Measurements from ENCODE around the gene GAS2.

The GAS2 gene

GRCh38 chr11:22659783-22660182, 6.6 kb upstream of the GAS2 start:
- H3K27ac Mint-ChIP-seq, result no peak overlapping the region
- H3K9me3 Mint-ChIP-seq, result no peaks in the 10 kb centered on the region
- H3K27me3 Mint-ChIP-seq, result peaks cover 8% of the 10 kb centered on the region
- no peaks in the 10 kb centered on the region for H3K36me3 Mint-ChIP-seq (ENCODE audit: low read depth)
- H3K4me3 Mint-ChIP-seq, result no peak overlapping the region
- peaks cover 25% of the 10 kb centered on the region for H3K4me1 Mint-ChIP-seq (ENCODE audit: low read depth)
- DNase-seq, result no peak

- peak; percentile 49 for DNase-seq
- peak overlapping the region; percentile 61 for H3K4me3 Mint-ChIP-seq
- H3K9me3 Mint-ChIP-seq, result no peaks in the 10 kb centered on the region
- H3K36me3 Mint-ChIP-seq (ENCODE audit: low read depth), result no peaks in the 10 kb centered on the region
- peaks cover 17% of the 10 kb centered on the region for H3K4me1 Mint-ChIP-seq (ENCODE audit: low read depth)
- peaks cover 54% of the 10 kb centered on the region for H3K27me3 Mint-ChIP-seq
- H3K27ac Mint-ChIP-seq, result no peak overlapping the region
Measured at GRCh38 chr11:22666688-22667439, 453 bp downstream of the GAS2 start.

- H3K36me3 Mint-ChIP-seq (ENCODE audit: low read depth), result no peaks in the 10 kb centered on the region
- peaks cover 17% of the 10 kb centered on the region for H3K4me1 Mint-ChIP-seq (ENCODE audit: low read depth)
- DNase-seq, result no peak
- no peak overlapping the region for H3K27ac Mint-ChIP-seq
- H3K9me3 Mint-ChIP-seq, result no peaks in the 10 kb centered on the region
- H3K27me3 Mint-ChIP-seq, result peaks cover 51% of the 10 kb centered on the region
- no peak overlapping the region for H3K4me3 Mint-ChIP-seq
Measured at GRCh38 chr11:22668005-22668796, 1.8 kb downstream of the GAS2 start.

- Mint-ChIP-seq H3K4me1 (ENCODE audit: low read depth) (peaks cover 17% of the 10 kb centered on the region), H3K9me3 (no peaks in the 10 kb centered on the region), H3K27me3 (peaks cover 51% of the 10 kb centered on the region), H3K36me3 (ENCODE audit: low read depth) (no peaks in the 10 kb centered on the region), H3K27ac (no peak overlapping the region), H3K4me3 (no peak overlapping the region)
- DNase-seq, result no peak
Measured at GRCh38 chr11:22669368-22669767, 3.0 kb downstream of the GAS2 start.

GRCh38 chr11:22670830-22671229, 4.4 kb downstream of the GAS2 start:
- Mint-ChIP-seq H3K4me3 (no peak overlapping the region), H3K9me3 (no peaks in the 10 kb centered on the region), H3K36me3 (ENCODE audit: low read depth) (no peaks in the 10 kb centered on the region), H3K27ac (no peak overlapping the region), H3K27me3 (peaks cover 42% of the 10 kb centered on the region), H3K4me1 (ENCODE audit: low read depth) (peaks cover 17% of the 10 kb centered on the region)
- no peak for DNase-seq

GRCh38 chr11:22671751-22672150, 5.3 kb downstream of the GAS2 start:
- Mint-ChIP-seq H3K27ac (no peak overlapping the region), H3K4me3 (no peak overlapping the region), H3K4me1 (ENCODE audit: low read depth) (peaks cover 11% of the 10 kb centered on the region), H3K9me3 (no peaks in the 10 kb centered on the region), H3K36me3 (ENCODE audit: low read depth) (no peaks in the 10 kb centered on the region), H3K27me3 (peaks cover 34% of the 10 kb centered on the region)
- no peak for DNase-seq

- Mint-ChIP-seq H3K4me3 (no peak overlapping the region), H3K4me1 (ENCODE audit: low read depth) (no peaks in the 10 kb centered on the region), H3K9me3 (no peaks in the 10 kb centered on the region), H3K36me3 (ENCODE audit: low read depth) (no peaks in the 10 kb centered on the region), H3K27me3 (peaks cover 13% of the 10 kb centered on the region), H3K27ac (no peak overlapping the region)
- no peak for DNase-seq
Measured at GRCh38 chr11:22674470-22675439, 8.3 kb downstream of the GAS2 start.

GRCh38 chr11:22677153-22677903, 10.9 kb downstream of the GAS2 start:
- Mint-ChIP-seq H3K9me3 (no peaks in the 10 kb centered on the region), H3K36me3 (ENCODE audit: low read depth) (no peaks in the 10 kb centered on the region), H3K27me3 (peaks cover 7% of the 10 kb centered on the region), H3K4me1 (ENCODE audit: low read depth) (no peaks in the 10 kb centered on the region), H3K4me3 (no peak overlapping the region), H3K27ac (no peak overlapping the region)
- no peak for DNase-seq

- DNase-seq, result no peak
- Mint-ChIP-seq H3K27me3 (peaks cover 4% of the 10 kb centered on the region), H3K9me3 (no peaks in the 10 kb centered on the region), H3K27ac (no peak overlapping the region), H3K4me3 (no peak overlapping the region), H3K36me3 (ENCODE audit: low read depth) (no peaks in the 10 kb centered on the region), H3K4me1 (ENCODE audit: low read depth) (no peaks in the 10 kb centered on the region)
Measured at GRCh38 chr11:22680628-22681027, 14.2 kb downstream of the GAS2 start.

- peaks cover 4% of the 10 kb centered on the region for H3K27me3 Mint-ChIP-seq
- no peak overlapping the region for H3K27ac Mint-ChIP-seq
- no peak overlapping the region for H3K4me3 Mint-ChIP-seq
Measured at GRCh38 chr11:22681281-22681812, 14.9 kb downstream of the GAS2 start.

GRCh38 chr11:22684082-22684481, 17.7 kb downstream of the GAS2 start:
- no peak overlapping the region for H3K4me3 Mint-ChIP-seq
- H3K4me1 Mint-ChIP-seq (ENCODE audit: low read depth), result no peaks in the 10 kb centered on the region
- H3K36me3 Mint-ChIP-seq (ENCODE audit: low read depth), result no peaks in the 10 kb centered on the region
- no peaks in the 10 kb centered on the region for H3K9me3 Mint-ChIP-seq
- no peak for DNase-seq
- no peak overlapping the region for H3K27ac Mint-ChIP-seq
- H3K27me3 Mint-ChIP-seq, result no peaks in the 10 kb centered on the region

More at GRCh38 chr11:22681281-22681812, 14.9 kb downstream of the GAS2 start:
- no peak for DNase-seq
- no peaks in the 10 kb centered on the region for H3K9me3 Mint-ChIP-seq
- H3K36me3 Mint-ChIP-seq (ENCODE audit: low read depth), result no peaks in the 10 kb centered on the region
- H3K4me1 Mint-ChIP-seq (ENCODE audit: low read depth), result no peaks in the 10 kb centered on the region

- no peaks in the 10 kb centered on the region for H3K9me3 Mint-ChIP-seq
- H3K27me3 Mint-ChIP-seq, result no peaks in the 10 kb centered on the region
- no peaks in the 10 kb centered on the region for H3K36me3 Mint-ChIP-seq (ENCODE audit: low read depth)
- no peak overlapping the region for H3K27ac Mint-ChIP-seq
- no peak overlapping the region for H3K4me3 Mint-ChIP-seq
- DNase-seq, result no peak
- H3K4me1 Mint-ChIP-seq (ENCODE audit: low read depth), result no peaks in the 10 kb centered on the region
Measured at GRCh38 chr11:22685111-22685510, 18.7 kb downstream of the GAS2 start.

GRCh38 chr11:22688914-22689313, 22.5 kb downstream of the GAS2 start:
- DNase-seq, result no peak
- H3K36me3 Mint-ChIP-seq (ENCODE audit: low read depth), result no peaks in the 10 kb centered on the region
- H3K9me3 Mint-ChIP-seq, result no peaks in the 10 kb centered on the region
- no peak overlapping the region for H3K27ac Mint-ChIP-seq
- H3K4me3 Mint-ChIP-seq, result no peak overlapping the region
- peaks cover 13% of the 10 kb centered on the region for H3K4me1 Mint-ChIP-seq (ENCODE audit: low read depth)
- no peaks in the 10 kb centered on the region for H3K27me3 Mint-ChIP-seq
